ENCODE results near the gene FREM2. TPM values are rescaled to one million over a fixed set of nuclear protein-coding genes. Genes with fewer than 3 reads are reported as not detected.

Gene FREM2
- total and polyA plus RNA-seq, 2 donors (not counting 3 experiments of a cell fraction or from before 2014, with no cell fraction given): under 0.01 TPM; not detected in 1

DNA sequence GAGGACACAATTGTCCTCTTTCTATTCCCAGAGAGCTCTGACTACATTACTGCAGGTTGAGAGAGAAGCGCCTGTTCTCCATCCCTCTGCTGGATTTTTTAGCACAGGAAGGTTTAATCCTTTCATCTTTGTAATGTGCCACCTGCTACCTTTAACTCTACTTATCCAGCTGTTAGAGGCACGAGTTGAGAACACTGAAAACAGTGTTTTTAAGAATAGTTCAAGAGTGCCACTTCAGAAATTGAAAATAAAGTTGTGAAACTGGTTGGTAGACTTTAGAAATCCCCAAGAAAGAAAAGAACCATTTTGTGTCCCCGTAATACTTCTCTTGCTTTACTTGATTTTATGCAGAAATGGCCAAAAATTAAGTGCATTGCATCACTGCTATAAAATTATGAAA, 20.6 kb downstream of the FREM2 start:
- H3K4me1 ChIP-seq (ENCODE audit: control insufficient read depth, extremely low read depth, insufficient read depth, low read length): no peaks in the 10 kb centered on the region
- H3K9me1 ChIP-seq (replicated peaks; ENCODE audit: control insufficient read depth, extremely low read depth, insufficient read depth, low read length): peaks cover 2% of the 10 kb centered on the region
- H3K27me3 ChIP-seq (ENCODE audit: control insufficient read depth in 2 of 2, insufficient read depth in 2 of 2, low read length in 2 of 2): no peaks in the 10 kb centered on the region
- H3K36me3 ChIP-seq (ENCODE audit: control insufficient read depth in 2 of 2, extremely low read depth in 1 of 2, insufficient read depth in 2 of 2, low read length in 2 of 2): no peaks in the 10 kb centered on the region
- no peak for DNase-seq (ENCODE audit: low read depth, low spot score)
- H3K27ac ChIP-seq (ENCODE audit: insufficient read depth, low read depth, low read length): no peak overlapping the region
- no peaks in the 10 kb centered on the region for H4K20me1 ChIP-seq (replicated peaks; ENCODE audit: control insufficient read depth, extremely low read depth, insufficient read depth, low read length)
- dilution Hi-C loops (cut with MboI; ENCODE audit: extremely low pct_ligation_motif_present, low sequenced_read_pairs) (no loop called here), intact Hi-C loops (cut with micrococcal nuclease) (no loop called here)
- no peaks in the 10 kb centered on the region for H3K79me2 ChIP-seq (ENCODE audit: control insufficient read depth, insufficient read depth, low read length)
- H3K9me3 ChIP-seq (replicated peaks; ENCODE audit: control insufficient read depth, insufficient read depth, low read length): no peaks in the 10 kb centered on the region
- no TSS peak for BruUV-seq (replicated peaks)
- TF ChIP-seq POLR2A (IDR thresholded peaks at IDR 0.05; ENCODE audit: low read depth, low read length) (no peak), FOS (IDR thresholded peaks at IDR 0.05; ENCODE audit: borderline replicate concordance, insufficient read depth, low read length) (no peak), MAX (IDR thresholded peaks at IDR 0.05; ENCODE audit: insufficient read depth, insufficient read length) (no peak), GATA2 (IDR thresholded peaks at IDR 0.05; ENCODE audit: insufficient read depth, insufficient read length, low read depth, low read length) (no peak), EZH2 (IDR thresholded peaks at IDR 0.05; ENCODE audit: borderline replicate concordance, low read depth, low read length, severe bottlenecking) (no peak), JUN (IDR thresholded peaks at IDR 0.05; ENCODE audit: borderline replicate concordance, insufficient read depth, insufficient read length, low read depth) (no peak)
- H3K9ac ChIP-seq (replicated peaks; ENCODE audit: extremely low read depth, insufficient read depth, low read length): no peak overlapping the region
- POLR2A ChIA-PET: no interaction called here
- no peak for FAIRE-seq
- no peak overlapping the region for H3K4me2 ChIP-seq (ENCODE audit: insufficient read depth, low read length)
- H3K4me3 ChIP-seq (replicated peaks in 1 of 3; ENCODE audit: insufficient read depth in 1 of 3, low read depth in 1 of 3, low read length in 3 of 3): no peak overlapping the region
- H2AFZ ChIP-seq (ENCODE audit: low read depth, low read length): no peak overlapping the region
- CTCF ChIA-PET: interaction anchor here (1.0 to 2.4 kb wide), 2 partner anchors 9 to 22 kb away, joined by 4 to 6 read pairs; no protein-coding TSS in a partner anchor

- Histone ChIP-seq H4K20me1 (replicated peaks; ENCODE audit: control insufficient read depth, extremely low read depth, insufficient read depth, low read length) (no peaks in the 10 kb centered on the region), H2AFZ (ENCODE audit: low read depth, low read length) (no peak overlapping the region), H3K9me3 (replicated peaks; ENCODE audit: control insufficient read depth, insufficient read depth, low read length) (no peaks in the 10 kb centered on the region), H3K4me1 (ENCODE audit: control insufficient read depth, extremely low read depth, insufficient read depth, low read length) (no peaks in the 10 kb centered on the region), H3K4me2 (ENCODE audit: insufficient read depth, low read length) (no peak overlapping the region), H3K4me3 (replicated peaks in 1 of 3; ENCODE audit: insufficient read depth in 1 of 3, low read depth in 1 of 3, low read length in 3 of 3) (no peak overlapping the region), H3K27me3 (ENCODE audit: control insufficient read depth in 2 of 2, insufficient read depth in 2 of 2, low read length in 2 of 2) (no peaks in the 10 kb centered on the region), H3K36me3 (ENCODE audit: control insufficient read depth in 2 of 2, extremely low read depth in 1 of 2, insufficient read depth in 2 of 2, low read length in 2 of 2) (no peaks in the 10 kb centered on the region), H3K79me2 (ENCODE audit: control insufficient read depth, insufficient read depth, low read length) (no peaks in the 10 kb centered on the region), H3K27ac (ENCODE audit: insufficient read depth, low read depth, low read length) (no peak overlapping the region), H3K9ac (replicated peaks; ENCODE audit: extremely low read depth, insufficient read depth, low read length) (no peak overlapping the region), H3K9me1 (replicated peaks; ENCODE audit: control insufficient read depth, extremely low read depth, insufficient read depth, low read length) (no peaks in the 10 kb centered on the region)
- TF ChIP-seq JUN (IDR thresholded peaks at IDR 0.05; ENCODE audit: borderline replicate concordance, insufficient read depth, insufficient read length, low read depth): no peak
- TF ChIP-seq, protein P1, sequence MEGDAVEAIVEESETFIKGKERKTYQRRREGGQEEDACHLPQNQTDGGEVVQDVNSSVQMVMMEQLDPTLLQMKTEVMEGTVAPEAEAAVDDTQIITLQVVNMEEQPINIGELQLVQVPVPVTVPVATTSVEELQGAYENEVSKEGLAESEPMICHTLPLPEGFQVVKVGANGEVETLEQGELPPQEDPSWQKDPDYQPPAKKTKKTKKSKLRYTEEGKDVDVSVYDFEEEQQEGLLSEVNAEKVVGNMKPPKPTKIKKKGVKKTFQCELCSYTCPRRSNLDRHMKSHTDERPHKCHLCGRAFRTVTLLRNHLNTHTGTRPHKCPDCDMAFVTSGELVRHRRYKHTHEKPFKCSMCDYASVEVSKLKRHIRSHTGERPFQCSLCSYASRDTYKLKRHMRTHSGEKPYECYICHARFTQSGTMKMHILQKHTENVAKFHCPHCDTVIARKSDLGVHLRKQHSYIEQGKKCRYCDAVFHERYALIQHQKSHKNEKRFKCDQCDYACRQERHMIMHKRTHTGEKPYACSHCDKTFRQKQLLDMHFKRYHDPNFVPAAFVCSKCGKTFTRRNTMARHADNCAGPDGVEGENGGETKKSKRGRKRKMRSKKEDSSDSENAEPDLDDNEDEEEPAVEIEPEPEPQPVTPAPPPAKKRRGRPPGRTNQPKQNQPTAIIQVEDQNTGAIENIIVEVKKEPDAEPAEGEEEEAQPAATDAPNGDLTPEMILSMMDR (IDR thresholded peaks at IDR 0.05; ENCODE audit: extremely low read depth in 1 of 2, insufficient read depth in 1 of 2, low read depth in 1 of 2, low read length in 2 of 2): no peak
- no peak for TF ChIP-seq FOS (IDR thresholded peaks at IDR 0.05; ENCODE audit: borderline replicate concordance, insufficient read depth, low read length)
- TF ChIP-seq EZH2 (IDR thresholded peaks at IDR 0.05; ENCODE audit: borderline replicate concordance, low read depth, low read length, severe bottlenecking): no peak
- TF ChIP-seq MAX (IDR thresholded peaks at IDR 0.05; ENCODE audit: insufficient read depth, insufficient read length): no peak
- no peak for TF ChIP-seq POLR2AphosphoS5 (IDR thresholded peaks at IDR 0.05; ENCODE audit: insufficient read depth, low read depth, low read length)
- no peak for TF ChIP-seq POLR2A (IDR thresholded peaks at IDR 0.05; ENCODE audit: low read depth, low read length)
- no peak for TF ChIP-seq GATA2 (IDR thresholded peaks at IDR 0.05; ENCODE audit: insufficient read depth, insufficient read length, low read depth, low read length)
- TF ChIP-seq MYC (IDR thresholded peaks at IDR 0.05; ENCODE audit: low read depth, low read length): no peak
- ChIA-PET CTCF (interaction anchor here (1.1 kb wide), 1 partner anchor 11 kb away, joined by 3 read pairs; no protein-coding TSS in a partner anchor), POLR2A (no interaction called here)
- no TSS peak for BruUV-seq (replicated peaks)
- FAIRE-seq (no peak), DNase-seq (ENCODE audit: low read depth, low spot score) (no peak)
- dilution Hi-C loops (cut with MboI; ENCODE audit: extremely low pct_ligation_motif_present, low sequenced_read_pairs): no loop called here
- intact Hi-C loops (cut with micrococcal nuclease): no loop called here
Measured at GRCh38 chr13:38713046-38713445, 26.2 kb downstream of the FREM2 start.

All from endothelial cell of umbilical vein (primary cell).